Measurements from ENCODE around the gene RFT1.
A peak's percentile ranks its signal among the peaks of the same experiment; 100 is the strongest.

Gene RFT1

DNA sequence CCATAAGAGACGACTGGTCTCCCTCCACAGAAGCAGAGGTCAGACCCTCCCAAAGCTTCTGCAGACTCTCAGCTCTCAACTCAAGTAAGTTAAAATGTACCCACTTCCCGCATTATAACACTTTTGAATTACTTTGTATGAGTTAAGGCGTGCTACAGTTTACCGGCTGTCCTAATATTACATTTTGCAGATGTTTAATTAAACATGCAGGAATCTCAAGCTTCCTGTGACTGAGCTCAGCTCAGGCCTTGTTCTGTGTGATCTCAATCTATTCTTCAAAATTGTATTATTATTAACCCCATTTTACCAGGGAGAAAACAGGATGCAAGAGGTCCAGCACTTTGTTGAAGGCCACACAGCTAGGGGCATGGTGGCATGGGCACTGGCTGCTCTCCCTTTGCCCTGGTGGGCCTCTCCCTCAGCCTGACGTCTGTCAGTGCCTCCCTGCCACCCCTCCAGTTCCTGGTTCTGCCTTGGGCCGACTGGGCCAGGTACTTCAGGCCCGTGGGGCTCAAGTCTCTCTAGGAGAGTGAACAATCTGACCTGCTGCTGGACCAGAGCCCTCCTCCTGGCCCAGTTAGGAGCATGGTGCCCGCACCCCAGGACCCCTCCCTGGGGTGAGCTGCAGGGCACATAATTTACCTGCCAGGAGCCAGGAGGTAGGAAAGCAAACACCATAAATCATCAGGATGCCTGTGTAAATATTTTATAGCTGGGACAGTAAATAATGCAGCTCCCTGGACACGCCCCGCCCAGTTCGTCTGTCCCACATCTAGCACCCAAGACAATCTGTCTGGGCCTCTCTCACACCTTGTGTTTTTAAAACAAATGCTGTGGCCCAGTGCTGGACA lies 14.9 kb upstream of the RFT1 start:
- Histone ChIP-seq H3K9me3 (ENCODE audit: control insufficient read depth, insufficient read depth, low read length) (no peaks in the 10 kb centered on the region), H3K36me3 (ENCODE audit: control insufficient read depth, insufficient read depth, low read length) (no peaks in the 10 kb centered on the region), H3K4me1 (ENCODE audit: control insufficient read depth, insufficient read depth, low read length) (no peaks in the 10 kb centered on the region), H3K27me3 (ENCODE audit: control insufficient read depth, insufficient read depth, low read length) (no peaks in the 10 kb centered on the region), H3K4me3 (ENCODE audit: low read depth, low read length) (no peak overlapping the region), H3K9ac (ENCODE audit: low read depth, low read length) (no peak overlapping the region)

DNA sequence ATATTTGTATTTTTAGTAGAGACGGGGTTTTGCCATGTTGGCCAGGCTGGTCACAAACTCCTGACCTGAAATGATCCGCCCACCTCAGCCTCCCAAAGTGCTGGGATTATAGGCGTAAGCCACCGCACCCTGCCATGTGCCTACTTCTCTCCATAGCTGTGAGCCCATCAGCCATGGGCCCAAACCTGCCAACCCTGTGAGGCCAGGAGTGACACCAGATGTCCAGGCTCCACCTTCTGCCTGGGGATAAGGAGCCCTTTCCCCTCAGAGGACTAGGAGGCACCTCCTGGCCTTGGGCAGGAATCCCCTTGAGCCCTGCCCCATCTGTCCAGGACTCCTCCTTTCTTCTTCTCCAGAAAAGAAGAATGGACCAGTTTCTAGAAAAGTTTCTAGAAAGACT lies 14.2 kb upstream of the RFT1 start:
- Histone ChIP-seq H3K27me3 (ENCODE audit: control insufficient read depth, insufficient read depth, low read length) (no peaks in the 10 kb centered on the region), H3K4me3 (ENCODE audit: low read depth, low read length) (no peak overlapping the region), H3K4me1 (ENCODE audit: control insufficient read depth, insufficient read depth, low read length) (no peaks in the 10 kb centered on the region), H3K9me3 (ENCODE audit: control insufficient read depth, insufficient read depth, low read length) (no peaks in the 10 kb centered on the region), H3K9ac (ENCODE audit: low read depth, low read length) (no peak overlapping the region), H3K36me3 (ENCODE audit: control insufficient read depth, insufficient read depth, low read length) (no peaks in the 10 kb centered on the region)

DNA sequence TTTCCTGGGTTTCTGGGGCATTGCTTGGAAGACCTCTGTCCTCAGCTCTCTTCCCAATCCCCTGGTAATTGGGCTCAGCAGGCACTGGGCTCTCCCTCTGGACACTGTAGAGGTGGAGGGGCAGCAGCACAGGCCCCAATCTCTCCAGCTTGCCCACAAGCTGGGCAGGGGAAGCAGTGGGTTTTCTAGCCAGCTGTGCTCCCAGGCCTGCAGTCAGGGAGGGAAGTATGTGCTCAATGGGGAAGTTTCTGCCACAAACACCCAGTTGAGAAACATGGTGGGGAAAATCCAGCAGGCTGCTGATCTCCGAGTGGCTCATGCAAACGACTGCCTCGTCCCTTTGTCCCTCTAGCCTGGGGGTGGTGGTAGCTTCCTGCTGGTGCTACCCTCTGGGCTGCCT lies 12.8 kb upstream of the RFT1 start:
- Histone ChIP-seq H3K4me1 (ENCODE audit: control insufficient read depth, insufficient read depth, low read length) (no peaks in the 10 kb centered on the region), H3K4me3 (ENCODE audit: low read depth, low read length) (no peak overlapping the region), H3K27me3 (ENCODE audit: control insufficient read depth, insufficient read depth, low read length) (no peaks in the 10 kb centered on the region), H3K9me3 (ENCODE audit: control insufficient read depth, insufficient read depth, low read length) (no peaks in the 10 kb centered on the region), H3K9ac (ENCODE audit: low read depth, low read length) (no peak overlapping the region), H3K36me3 (ENCODE audit: control insufficient read depth, insufficient read depth, low read length) (no peaks in the 10 kb centered on the region)

DNA sequence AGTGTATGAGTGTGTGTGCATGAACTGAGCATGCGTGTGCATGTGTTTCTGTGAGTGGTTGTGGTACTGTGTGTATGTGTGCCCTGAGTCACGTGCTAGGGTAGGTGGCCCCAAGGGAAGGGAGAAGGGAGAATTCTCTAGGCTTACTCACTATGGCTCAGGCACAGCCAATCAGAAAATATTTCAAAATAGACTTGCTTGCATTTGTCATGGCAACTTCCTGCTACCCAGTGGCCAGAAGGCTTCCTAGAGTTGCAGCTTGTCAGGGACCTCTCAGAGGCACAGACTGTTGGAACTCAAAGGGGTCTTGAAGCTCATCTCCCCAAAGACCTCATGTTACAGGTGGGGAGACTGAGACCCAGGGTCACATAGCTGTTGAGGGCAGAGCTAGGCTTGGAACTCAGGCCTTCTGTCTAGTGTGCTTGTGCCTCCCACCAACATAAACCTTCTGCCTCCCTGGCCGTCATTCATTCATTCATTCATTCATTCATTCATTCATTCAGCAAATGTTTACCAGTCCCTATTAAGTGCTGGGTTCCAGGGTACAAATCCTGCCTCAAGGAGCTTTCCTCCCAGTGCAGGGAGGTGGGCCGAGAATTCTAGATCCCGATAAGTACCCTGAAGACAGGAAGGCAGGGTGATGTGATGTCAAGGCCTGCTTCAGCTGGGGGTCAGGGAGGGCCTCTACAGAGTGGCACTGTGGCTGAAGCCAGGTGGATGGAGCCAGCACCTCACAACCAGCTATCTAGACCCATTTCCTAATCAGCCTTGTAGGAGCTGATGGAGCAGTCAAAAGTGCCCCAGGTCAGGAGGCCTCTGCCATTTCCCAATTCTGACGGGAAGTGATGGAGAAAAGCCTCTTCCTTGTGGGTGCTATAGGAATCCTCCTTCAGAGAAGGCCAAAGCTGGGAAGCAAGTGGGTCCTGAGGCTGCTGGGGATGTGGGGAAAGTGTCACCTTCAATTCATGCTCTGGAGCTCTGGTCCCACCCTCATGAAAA lies 10.9 kb upstream of the RFT1 start:
- H3K9me3 ChIP-seq (ENCODE audit: control insufficient read depth, insufficient read depth, low read length) = no peaks in the 10 kb centered on the region
- no peak overlapping the region for H3K9ac ChIP-seq (ENCODE audit: low read depth, low read length)
- no peaks in the 10 kb centered on the region for H3K27me3 ChIP-seq (ENCODE audit: control insufficient read depth, insufficient read depth, low read length)
- no peak overlapping the region for H3K4me3 ChIP-seq (ENCODE audit: low read depth, low read length)
- no peaks in the 10 kb centered on the region for H3K4me1 ChIP-seq (ENCODE audit: control insufficient read depth, insufficient read depth, low read length)
- no peaks in the 10 kb centered on the region for H3K36me3 ChIP-seq (ENCODE audit: control insufficient read depth, insufficient read depth, low read length)

DNA sequence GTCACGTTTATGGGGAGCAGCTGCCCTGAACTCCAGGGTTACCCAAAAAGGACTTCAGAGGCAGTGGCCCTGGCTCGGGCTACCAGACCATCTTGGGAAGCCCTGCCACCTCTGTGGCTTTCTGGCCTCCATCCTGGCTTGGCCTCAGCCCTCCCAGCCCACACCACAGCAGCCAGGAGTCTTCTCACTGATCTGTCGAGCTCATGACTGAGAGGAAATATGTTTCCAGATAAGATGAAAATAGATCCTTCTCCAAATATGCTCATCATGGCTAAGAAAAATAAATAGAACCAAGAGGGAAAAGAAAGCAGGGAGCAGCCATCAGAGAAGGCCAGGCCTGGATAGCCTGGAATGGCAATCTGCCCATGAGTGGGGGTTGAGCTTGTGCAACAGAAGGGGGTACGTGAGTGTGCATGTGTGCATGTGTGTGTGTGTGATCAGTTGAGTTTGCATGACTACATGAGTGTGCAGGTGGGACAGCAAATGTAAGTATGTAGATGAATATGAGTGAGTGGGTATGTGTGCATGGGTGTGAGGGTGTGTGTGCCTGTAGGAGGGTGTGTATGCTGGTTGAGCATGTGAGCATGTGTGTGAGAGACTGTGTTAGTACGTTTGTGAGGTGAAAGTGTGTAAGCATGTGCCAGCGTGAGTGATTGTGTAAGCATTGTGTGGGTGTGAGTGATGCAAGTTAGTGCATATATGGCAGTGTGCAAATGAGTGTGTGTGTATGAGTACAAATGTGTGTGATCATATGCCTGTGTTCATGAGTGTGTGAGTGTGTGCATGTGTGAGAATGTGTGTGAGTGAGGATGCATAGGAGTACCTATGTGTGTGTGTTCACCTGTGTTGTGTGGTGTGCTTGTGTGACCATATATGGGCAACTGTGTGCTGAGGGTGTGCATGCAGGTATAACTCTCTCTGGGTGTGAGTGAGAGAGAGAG lies 9.9 kb upstream of the RFT1 start:
- no peak overlapping the region for H3K9ac ChIP-seq (ENCODE audit: low read depth, low read length)
- H3K9me3 ChIP-seq (ENCODE audit: control insufficient read depth, insufficient read depth, low read length) = no peaks in the 10 kb centered on the region
- H3K36me3 ChIP-seq (ENCODE audit: control insufficient read depth, insufficient read depth, low read length) = no peaks in the 10 kb centered on the region
- no peaks in the 10 kb centered on the region for H3K27me3 ChIP-seq (ENCODE audit: control insufficient read depth, insufficient read depth, low read length)
- H3K4me1 ChIP-seq (ENCODE audit: control insufficient read depth, insufficient read depth, low read length) = no peaks in the 10 kb centered on the region
- no peak overlapping the region for H3K4me3 ChIP-seq (ENCODE audit: low read depth, low read length)

DNA sequence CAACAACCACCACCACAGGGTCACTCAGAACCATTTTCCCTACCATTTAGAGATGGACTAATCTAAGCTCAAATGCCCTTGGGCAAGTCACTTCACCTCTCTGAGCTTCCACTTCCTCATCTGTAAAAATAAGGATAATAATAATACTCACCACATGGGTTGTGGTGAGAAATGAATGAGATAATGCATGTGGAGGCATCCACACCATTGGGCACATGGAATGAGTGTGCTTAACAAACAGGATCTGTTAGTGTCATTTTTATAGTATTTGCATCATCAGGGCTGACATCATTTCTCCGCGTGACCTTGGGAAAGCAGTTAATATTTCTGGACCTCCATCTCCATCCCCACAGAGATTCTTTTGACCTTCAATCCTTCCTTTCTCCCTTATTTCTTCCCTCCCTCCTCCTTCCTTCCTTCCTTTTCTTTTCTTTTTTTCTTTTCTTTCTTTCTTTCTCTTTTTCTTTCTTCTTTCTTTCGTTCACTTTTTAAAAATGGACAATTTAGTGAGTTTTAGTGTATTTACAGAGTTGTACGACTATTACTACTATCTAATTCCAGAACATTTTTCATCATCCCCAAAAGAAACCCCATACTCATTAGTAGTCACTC lies 7.7 kb upstream of the RFT1 start:
- no peaks in the 10 kb centered on the region for H3K27me3 ChIP-seq (ENCODE audit: control insufficient read depth, insufficient read depth, low read length)
- H3K9ac ChIP-seq (ENCODE audit: low read depth, low read length) = no peak overlapping the region
- H3K9me3 ChIP-seq (ENCODE audit: control insufficient read depth, insufficient read depth, low read length) = no peaks in the 10 kb centered on the region
- no peaks in the 10 kb centered on the region for H3K4me1 ChIP-seq (ENCODE audit: control insufficient read depth, insufficient read depth, low read length)
- no peaks in the 10 kb centered on the region for H3K36me3 ChIP-seq (ENCODE audit: control insufficient read depth, insufficient read depth, low read length)
- H3K4me3 ChIP-seq (ENCODE audit: low read depth, low read length) = no peak overlapping the region

DNA sequence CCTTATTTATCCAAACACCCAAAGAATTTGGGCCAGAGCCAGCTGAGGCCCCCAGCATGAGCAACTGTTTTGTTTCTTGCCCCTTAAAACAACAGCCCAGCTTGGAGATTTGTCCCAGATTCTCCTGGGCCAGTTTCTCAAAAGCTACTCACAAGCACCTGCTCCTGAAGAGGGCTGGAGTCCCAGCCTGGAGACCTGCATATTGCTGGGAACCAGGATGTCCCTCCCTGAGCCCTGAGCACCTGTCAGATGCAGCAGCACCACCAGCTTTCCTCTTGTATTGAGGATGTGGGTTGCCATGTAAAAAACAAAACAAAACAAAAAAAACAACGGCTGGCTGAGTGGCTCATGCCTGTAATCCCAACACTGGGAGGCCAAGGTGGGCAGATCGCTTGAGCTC lies 7.0 kb upstream of the RFT1 start:
- H3K36me3 ChIP-seq (ENCODE audit: control insufficient read depth, insufficient read depth, low read length) = no peaks in the 10 kb centered on the region
- no peaks in the 10 kb centered on the region for H3K27me3 ChIP-seq (ENCODE audit: control insufficient read depth, insufficient read depth, low read length)
- no peak overlapping the region for H3K4me3 ChIP-seq (ENCODE audit: low read depth, low read length)
- H3K9me3 ChIP-seq (ENCODE audit: control insufficient read depth, insufficient read depth, low read length) = no peaks in the 10 kb centered on the region
- no peak overlapping the region for H3K9ac ChIP-seq (ENCODE audit: low read depth, low read length)
- no peaks in the 10 kb centered on the region for H3K4me1 ChIP-seq (ENCODE audit: control insufficient read depth, insufficient read depth, low read length)

DNA sequence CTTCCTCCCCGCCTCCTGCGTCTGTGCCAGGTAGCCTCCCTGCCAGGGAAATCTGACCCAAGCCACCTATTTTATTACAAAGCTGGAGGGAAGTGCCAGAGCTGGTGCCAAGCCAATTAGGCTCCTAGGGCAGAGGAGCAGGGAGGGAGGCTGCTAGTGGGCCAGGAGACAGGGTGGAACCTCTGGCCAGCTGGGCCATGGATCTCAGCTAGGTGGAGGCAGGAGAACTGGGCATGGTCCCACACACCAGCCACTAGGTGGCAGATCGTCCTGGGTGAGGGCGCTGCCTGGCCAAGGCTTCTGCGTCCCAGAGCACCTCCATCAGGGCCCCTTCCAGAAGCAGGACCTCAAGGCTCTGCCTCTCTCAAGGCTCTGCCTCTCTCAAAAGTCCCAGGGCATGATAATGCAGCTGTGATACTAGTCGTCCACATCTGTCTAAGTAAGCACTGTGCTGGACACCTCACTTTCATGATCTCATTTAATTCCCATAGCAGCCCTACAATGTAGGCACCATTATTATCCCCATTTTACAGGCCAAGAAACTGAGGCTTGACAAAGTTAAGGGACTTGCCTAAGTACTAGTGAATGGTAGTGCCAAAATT lies 4.5 kb upstream of the RFT1 start:
- H3K9ac ChIP-seq (ENCODE audit: low read depth, low read length) = no peak overlapping the region
- no peaks in the 10 kb centered on the region for H3K36me3 ChIP-seq (ENCODE audit: control insufficient read depth, insufficient read depth, low read length)
- H3K9me3 ChIP-seq (ENCODE audit: control insufficient read depth, insufficient read depth, low read length) = no peaks in the 10 kb centered on the region
- H3K4me3 ChIP-seq (ENCODE audit: low read depth, low read length) = no peak overlapping the region
- H3K4me1 ChIP-seq (ENCODE audit: control insufficient read depth, insufficient read depth, low read length) = no peaks in the 10 kb centered on the region
- H3K27me3 ChIP-seq (ENCODE audit: control insufficient read depth, insufficient read depth, low read length) = no peaks in the 10 kb centered on the region

DNA sequence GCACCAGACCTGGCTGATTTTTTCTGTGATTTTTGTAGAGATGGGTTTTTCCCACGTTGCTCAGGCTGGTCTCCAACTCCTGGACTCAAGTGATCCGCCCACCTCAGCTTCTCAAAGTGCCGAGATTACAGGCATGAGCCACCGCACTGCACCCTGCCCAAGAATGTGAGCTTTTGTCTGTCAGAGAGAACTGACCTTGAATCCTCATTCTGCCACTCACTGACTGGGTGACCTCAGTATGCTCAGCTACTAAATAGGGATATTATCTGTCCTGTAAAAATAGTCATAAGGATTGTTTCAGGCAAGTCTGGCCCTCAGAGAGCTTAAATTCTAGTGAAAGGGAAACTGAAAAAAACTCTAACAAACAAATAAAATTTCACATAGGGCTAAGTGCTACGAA lies 2.1 kb upstream of the RFT1 start:
- no peak overlapping the region for H3K9ac ChIP-seq (ENCODE audit: low read depth, low read length)
- no peaks in the 10 kb centered on the region for H3K9me3 ChIP-seq (ENCODE audit: control insufficient read depth, insufficient read depth, low read length)
- H3K27me3 ChIP-seq (ENCODE audit: control insufficient read depth, insufficient read depth, low read length) = no peaks in the 10 kb centered on the region
- H3K36me3 ChIP-seq (ENCODE audit: control insufficient read depth, insufficient read depth, low read length) = no peaks in the 10 kb centered on the region
- H3K4me1 ChIP-seq (ENCODE audit: control insufficient read depth, insufficient read depth, low read length) = no peaks in the 10 kb centered on the region
- no peak overlapping the region for H3K4me3 ChIP-seq (ENCODE audit: low read depth, low read length)

DNA sequence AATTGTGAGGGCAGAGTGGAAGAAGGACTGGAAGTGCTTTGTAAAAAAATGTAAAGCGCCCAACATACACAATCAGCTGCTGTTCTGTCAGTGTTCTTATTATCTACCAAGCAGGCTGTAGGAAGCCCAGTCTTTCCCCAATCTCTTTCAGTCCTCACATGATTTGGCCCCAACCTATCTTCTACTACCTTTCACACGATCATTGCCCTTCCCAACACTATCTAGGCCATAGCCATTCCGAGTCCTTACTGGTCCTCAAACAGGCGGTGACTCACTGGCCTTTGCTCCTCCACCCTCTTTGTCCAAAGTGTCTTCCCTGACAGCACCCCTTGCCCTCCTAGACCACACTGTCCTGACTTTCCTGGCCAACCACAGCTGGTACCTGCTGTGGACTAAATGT lies 861 bp upstream of the RFT1 start:
- H3K9ac ChIP-seq (ENCODE audit: low read depth, low read length) = peak overlapping the region; percentile 87
- H3K9me3 ChIP-seq (ENCODE audit: control insufficient read depth, insufficient read depth, low read length) = no peaks in the 10 kb centered on the region
- H3K4me1 ChIP-seq (ENCODE audit: control insufficient read depth, insufficient read depth, low read length) = no peaks in the 10 kb centered on the region
- peak overlapping the region; percentile 92 for H3K4me3 ChIP-seq (ENCODE audit: low read depth, low read length)
- no peaks in the 10 kb centered on the region for H3K36me3 ChIP-seq (ENCODE audit: control insufficient read depth, insufficient read depth, low read length)
- no peaks in the 10 kb centered on the region for H3K27me3 ChIP-seq (ENCODE audit: control insufficient read depth, insufficient read depth, low read length)
